Stimulated activated CD8-positive, alpha-beta memory T cell treated with anti-CD3 and anti-CD28 coated beads, Interleukin-15, amount 100 ng/mL, for 48 hours (primary cell): ENCODE data around the gene DUS1L.

Experiments used
- DNase-seq, 2 donors: peaks; one replicate each; pipeline ENCODE4 v3.0.0-alpha.2; 2020; ENCODE audit warnings: low read depth in 2 of 2

DUS1L gene

DNA sequence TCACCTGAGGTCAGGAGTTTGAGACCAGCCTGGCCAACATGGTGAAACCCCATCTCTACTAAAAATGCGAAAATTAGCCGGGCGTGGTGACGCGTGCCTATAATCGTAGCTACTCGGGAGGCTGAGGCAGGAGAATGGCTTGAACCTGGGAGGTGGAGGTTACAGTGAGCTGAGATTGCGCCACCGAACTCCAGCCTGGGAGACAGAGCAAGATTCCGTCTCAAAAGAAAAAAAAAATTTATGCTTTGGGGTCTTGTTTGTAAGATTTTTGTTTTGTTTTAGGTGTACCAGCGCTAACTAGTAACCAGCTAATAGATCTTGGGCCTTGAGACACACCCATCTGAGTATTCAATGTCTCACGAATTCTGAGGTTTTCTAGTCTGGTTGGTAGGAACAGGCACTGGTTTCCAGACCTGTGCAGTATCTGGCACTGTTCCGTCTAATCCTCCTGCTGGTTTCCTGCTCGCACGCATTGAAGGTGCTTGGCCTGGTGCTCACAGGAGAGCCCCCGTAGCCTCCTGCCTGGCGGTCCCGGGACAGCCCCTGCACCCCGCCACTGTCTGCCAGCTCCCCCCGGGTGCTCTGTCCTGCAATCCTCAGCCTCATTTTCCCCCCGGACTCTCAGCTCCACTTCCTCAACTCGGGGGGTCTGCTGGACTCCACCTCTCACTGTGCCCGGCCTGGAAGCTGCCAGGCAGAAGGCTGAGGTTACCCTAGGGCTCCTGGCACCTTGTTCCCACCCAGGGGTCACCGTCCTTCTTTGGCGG is 10.6 kb upstream of the DUS1L start:
- no peak for DNase-seq

DNA sequence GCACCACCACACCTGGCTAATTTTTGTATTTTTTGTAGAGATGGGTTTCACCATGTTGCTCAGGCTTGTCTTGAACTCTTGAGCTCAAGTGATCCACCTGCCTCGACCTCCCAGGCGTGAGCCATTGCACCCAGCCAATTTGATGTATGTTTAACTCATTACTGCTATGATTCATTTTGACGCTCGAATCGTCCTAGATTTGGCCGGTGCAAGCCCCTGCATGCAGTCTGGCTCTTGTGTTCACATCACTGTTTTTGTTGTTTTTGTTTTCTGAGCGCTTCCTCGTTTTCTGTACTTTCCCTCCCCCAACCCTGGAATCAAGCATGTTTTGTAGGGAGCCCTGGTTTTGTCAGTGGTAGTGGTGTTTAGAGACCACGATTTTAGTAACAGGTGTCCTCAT is 7.8 kb upstream of the DUS1L start:
- DNase-seq = no peak

DNA sequence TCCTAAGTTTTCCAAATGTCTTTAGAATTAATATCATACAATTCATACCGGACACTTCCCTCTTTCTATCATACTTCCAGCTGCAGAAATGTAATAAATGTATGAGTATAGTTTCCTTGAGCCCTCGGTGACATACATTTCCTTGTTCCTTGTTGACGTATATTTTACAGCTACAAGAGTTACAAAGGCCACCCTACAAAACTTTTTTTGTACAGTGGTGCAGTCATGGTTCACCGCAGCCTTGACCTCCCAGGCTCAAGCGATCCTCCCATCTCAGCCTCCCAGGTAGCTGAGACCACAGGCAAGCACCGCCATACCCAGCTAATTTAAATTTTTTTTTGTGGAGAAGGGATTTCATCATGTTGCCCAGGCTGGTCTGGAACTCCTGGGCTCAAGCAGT is 7.2 kb upstream of the DUS1L start:
- no peak for DNase-seq

GRCh38 chr17:82070611-82071010 is 5.0 kb upstream of the DUS1L start:
- DNase-seq = no peak

DNA sequence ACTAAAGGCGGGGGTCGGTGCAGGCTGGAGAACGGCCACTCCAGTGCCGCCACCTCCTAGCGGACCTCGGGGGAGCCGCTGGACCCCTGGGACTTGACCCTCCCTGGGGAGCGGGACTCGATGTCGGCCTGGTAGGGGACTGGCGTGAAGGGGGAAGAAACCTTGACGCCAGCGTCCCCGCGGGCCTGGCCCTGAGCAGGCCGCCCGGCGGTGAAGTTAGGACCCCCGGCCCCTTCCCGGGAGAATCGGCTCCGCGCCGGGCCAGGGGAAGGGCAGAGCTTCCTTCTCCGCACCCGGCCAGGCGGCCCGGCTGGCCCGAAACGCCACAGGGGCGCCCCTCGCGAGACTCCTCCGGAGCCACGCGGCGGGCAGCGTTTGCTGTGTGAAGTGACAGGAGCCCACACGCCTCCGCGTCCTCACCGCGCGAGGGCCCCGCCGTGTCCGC is 389 bp downstream of the DUS1L start:
- DNase-seq = no peak

- DNase-seq = no peak
Observed at GRCh38 chr17:82064433-82065192, 991 bp downstream of the DUS1L start.

DNA sequence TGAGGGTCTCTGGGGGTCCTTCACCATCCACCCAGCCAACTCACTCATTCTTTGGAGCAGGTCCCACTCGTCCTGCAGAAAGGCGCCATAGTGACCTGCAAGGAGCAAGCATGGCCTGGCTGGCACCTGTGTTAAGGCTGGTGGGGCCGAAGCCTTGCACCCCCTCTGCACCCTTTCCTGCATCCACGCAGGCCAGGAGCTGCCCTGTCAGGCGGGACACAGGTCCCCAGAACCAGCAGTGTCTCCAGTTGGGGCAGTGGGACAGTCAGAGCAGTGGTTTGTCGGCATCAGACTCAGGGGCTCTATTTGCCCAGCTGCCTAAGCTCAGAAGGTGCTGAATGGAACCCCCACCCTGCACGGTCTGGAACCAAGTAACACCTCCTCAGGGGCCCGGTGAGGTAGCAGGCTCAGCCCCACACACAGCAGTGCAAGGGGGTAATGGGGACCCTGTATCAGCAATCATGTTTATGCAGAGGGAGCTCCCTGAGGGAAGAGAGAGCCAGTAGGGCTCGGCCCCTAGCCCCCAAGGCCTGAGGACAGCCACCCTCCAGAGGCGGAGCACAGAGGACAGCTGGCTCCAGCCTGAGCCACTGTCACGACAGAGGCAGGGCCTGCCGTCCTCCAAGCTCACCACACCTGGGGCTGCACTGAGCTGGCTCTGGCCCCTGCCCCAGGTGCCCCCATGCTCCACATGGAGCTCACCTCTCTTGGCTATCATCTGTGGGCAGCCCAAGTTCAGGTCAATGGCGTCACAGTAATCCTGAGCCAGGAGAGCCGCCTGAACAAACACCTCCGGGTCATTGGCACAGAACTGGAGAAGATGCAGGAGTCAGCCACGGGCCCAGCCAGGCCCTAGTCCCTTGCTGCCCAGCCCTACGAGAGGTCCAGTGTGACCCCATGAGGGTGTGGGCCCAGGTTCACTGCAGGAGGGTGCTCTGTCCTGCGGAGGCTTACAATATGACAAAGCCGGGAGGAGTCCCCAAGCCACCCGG is 1.9 kb downstream of the DUS1L start:
- no peak for DNase-seq

- DNase-seq = no peak
Observed at GRCh38 chr17:82062984-82063368, 2.6 kb downstream of the DUS1L start.

GRCh38 chr17:82062076-82062983 is 3.3 kb downstream of the DUS1L start:
- no peak for DNase-seq

- no peak for DNase-seq
Observed at GRCh38 chr17:82061047-82061925, 4.3 kb downstream of the DUS1L start.

DNA sequence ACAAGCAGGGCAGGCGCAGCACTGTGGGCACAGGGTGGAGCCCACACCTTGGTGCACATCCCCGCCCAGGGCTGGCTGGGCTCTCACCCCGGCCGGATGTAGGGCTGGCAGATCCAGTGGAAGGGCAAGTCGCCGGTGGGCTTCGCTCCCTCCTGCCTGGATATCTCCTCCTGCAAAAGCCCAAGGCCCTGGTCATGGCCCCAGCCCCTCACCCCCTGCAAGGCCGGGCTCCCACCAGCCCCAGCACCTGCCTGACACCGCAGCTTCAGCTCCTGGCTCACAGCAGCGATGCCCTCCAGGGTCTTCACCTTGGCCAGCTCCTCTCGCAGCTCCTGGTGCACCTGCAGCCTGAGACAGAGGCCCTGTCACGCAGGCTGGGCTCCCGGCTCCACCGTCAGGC is 5.0 kb downstream of the DUS1L start:
- DNase-seq = no peak

DNA sequence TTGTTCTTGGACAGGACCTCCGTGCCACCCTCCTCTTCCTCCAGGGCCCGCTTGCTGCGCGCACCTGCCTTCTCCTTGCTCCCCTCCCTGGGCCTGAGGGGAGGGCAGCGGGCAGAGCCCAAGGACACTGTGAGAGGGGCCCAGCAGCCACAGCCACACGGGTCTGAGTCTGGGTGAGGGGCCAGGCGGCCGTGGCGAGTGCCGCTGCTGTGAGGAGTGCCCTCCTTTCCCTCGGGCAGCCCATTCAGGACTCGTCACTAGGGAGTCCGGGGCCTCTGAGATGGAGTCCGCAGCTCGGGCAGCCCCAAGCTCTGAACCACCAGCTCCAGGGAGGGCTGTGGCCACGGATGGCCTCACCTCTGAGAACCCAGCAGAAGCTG is 5.6 kb downstream of the DUS1L start:
- DNase-seq = no peak

DNA sequence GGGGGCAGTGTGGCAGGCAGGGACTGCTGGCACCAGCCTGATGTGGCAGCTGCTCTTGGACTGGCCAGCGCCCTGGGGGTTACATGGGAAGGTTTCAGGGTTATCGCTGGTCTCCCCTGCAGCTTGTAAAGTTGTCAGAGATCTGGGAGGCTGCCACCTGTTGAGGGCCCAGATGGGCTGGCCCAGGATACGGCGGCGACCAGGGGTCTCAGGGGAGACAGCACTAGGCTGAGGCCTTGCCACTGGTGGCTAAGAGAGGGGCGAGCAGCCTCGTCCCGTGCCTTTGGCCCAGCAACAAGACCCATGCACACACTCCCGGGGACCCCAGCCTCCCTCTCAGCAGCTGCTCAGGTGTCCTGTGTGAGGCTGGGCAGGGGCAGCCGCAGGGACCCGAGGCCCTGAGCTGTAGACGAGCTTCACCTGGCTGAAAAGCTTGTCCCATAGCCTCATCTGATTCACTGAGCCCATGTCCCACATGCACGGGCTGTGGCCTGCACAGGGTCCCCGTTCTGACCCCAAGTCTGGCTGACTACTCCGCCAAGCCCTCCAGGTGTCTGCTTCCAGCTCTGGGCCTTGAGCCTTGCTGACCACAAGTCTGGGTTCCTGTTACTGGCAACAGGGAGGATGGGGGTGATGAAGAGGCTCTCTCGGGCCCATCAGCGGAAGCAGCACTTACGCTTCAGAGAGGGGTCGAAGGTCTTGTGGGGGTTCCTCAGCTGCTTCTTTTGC is 6.2 kb downstream of the DUS1L start:
- DNase-seq = no peak

- DNase-seq = no peak
Observed at GRCh38 chr17:82058855-82059249, 6.8 kb downstream of the DUS1L start.

DNA sequence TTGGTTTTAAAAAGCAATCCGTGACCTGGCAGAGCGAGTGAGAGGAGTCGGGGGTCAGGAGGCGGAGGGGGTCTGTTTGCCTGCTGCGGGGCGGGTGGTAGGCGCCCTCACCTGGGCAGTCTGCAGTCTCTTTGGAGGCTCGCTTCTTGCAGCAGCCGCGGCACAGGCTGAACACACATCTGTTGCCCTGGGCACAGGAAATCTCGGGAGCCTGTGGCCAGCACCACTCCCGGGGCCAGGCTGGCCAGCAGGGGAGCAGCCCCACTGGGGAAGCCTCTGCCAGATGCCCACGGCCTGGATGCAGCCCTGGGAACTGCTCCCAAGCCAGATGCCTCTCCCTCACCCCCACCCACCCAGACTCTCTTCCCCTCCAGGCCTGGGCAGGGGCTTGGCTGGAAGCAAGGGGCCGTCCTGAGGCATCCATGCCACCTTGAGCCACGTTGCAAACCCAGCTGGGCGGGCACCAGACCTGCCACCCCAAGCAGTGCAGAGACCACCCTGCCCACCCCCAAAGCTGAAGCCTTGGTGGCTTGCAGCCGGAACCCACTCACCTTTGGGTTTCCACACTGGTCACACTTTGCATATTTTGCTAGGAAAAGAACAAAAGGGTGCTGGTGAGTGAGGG is 7.3 kb downstream of the DUS1L start:
- no peak for DNase-seq

GRCh38 chr17:82056729-82057621 is 8.6 kb downstream of the DUS1L start:
- DNase-seq = no peak

DNA sequence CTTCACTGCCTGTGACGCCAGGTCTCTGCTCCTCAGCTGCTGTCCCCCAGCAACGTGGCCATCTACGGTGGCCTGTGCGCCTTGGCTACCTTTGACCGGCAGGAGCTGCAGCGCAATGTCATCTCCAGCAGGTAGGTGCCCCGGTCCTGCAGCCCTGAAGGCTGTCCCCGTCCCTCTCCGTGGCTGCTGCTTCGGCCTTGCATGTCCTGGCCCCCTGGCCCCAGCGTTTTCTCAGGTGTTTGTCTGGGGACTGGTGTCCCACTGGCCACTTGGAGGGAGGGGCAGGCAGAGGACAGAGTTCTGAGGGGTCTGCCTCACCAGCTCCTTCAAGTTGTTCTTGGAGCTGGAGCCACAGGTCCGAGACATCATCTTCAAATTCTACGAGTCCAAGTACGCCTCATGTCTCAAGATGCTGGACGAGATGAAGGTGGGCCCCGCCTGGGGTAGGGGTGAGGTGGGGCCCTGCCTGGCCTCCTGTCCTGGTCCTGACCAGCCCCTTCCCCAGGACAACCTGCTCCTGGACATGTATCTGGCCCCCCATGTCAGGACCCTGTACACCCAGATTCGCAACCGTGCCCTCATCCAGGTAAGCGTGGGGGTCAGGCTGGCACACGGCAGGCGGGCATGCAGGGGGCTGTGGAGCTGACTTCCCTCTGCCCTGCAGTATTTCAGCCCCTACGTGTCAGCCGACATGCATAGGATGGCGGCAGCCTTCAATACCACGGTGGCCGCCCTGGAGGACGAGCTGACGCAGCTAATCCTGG is 9.5 kb downstream of the DUS1L start:
- no peak for DNase-seq
